Endothelial cell (in vitro differentiated cells): ENCODE results near the gene ACSS1. TPM values are rescaled to one million over a fixed set of nuclear protein-coding genes. Genes with fewer than 3 reads are reported as not detected.

Experiments used
- DNase-seq: peaks from one replicate; pipeline ENCODE4 v3.0.0; 2021; ENCODE audit warnings: low spot score
- H3K27ac Mint-ChIP-seq: one replicate; pipeline ENCODE4 v1.8.0; 2021; ENCODE audit warnings: mixed read lengths, inconsistent platforms; ENCODE audit not compliant: unreplicated experiment
- H3K27me3 Mint-ChIP-seq: one replicate; pipeline ENCODE4 v1.8.0; 2021; ENCODE audit warnings: mild to moderate bottlenecking, moderate library complexity, mixed read lengths, inconsistent platforms; ENCODE audit not compliant: unreplicated experiment
- H3K36me3 Mint-ChIP-seq: one replicate; pipeline ENCODE4 v1.8.0; 2021; ENCODE audit warnings: mild to moderate bottlenecking, low read depth, mixed read lengths, inconsistent platforms; ENCODE audit not compliant: unreplicated experiment
- H3K4me1 Mint-ChIP-seq: one replicate; pipeline ENCODE4 v1.8.0; 2021; ENCODE audit warnings: mild to moderate bottlenecking, mixed read lengths, inconsistent platforms; ENCODE audit not compliant: unreplicated experiment
- H3K4me3 Mint-ChIP-seq: one replicate; pipeline ENCODE4 v1.8.0; 2021; ENCODE audit warnings: mild to moderate bottlenecking, mixed read lengths, inconsistent platforms; ENCODE audit not compliant: unreplicated experiment
- H3K9me3 Mint-ChIP-seq: one replicate; pipeline ENCODE4 v1.8.0; 2021; ENCODE audit warnings: mixed read lengths, inconsistent platforms; ENCODE audit not compliant: unreplicated experiment
- CTCF ChIP-seq: fragments of 200-600 bp; sonication (generic); IDR thresholded peaks from one replicate; pipeline ENCODE4 v1.5.0; 2021; ENCODE audit warnings: antibody characterized with exemption; ENCODE audit not compliant: unreplicated experiment
- total RNA-seq: library from RNA; stranded (reverse); fragmentation: NEBNext Ultra II Directional; extraction: Animal tissue kit (Norgen Biotek cat#: 25700); gene quantifications from one replicate; pipeline ENCODE4 v1.2.1, GENCODE V29; 2021; ENCODE audit not compliant: unreplicated experiment

Gene ACSS1
- total RNA-seq, 1 donor from 2014 or later: 15.5 TPM

GRCh38 chr20:25064561-25065071, 6.7 kb upstream of the ACSS1 start:
- H3K27me3 Mint-ChIP-seq: peaks cover 21% of the 10 kb centered on the region
- no peaks in the 10 kb centered on the region for H3K9me3 Mint-ChIP-seq
- peaks cover 4% of the 10 kb centered on the region for H3K36me3 Mint-ChIP-seq
- H3K4me1 Mint-ChIP-seq: peaks cover 14% of the 10 kb centered on the region
- no peak overlapping the region for H3K4me3 Mint-ChIP-seq
- no peak overlapping the region for H3K27ac Mint-ChIP-seq
- no peak for TF ChIP-seq CTCF
- DNase-seq: no peak

DNA sequence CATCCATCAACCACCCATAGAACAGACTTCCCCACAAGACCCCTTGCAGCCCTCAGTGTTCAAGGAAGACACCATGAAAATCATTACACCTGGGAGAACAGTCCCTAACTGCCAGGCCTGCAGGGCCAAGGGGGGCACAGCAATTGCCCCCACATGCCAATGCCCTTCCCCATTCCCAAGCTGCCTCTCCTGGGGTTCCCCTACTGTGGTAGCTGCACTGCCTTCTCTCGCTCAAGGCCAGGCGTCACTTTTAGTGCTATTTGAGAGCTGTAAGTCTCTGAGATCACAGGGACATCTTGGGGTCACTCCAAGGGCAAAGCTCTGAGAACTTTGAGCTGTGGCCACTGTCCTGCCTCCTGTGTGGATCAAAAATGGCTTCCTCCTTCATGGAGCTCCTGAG, 6.0 kb upstream of the ACSS1 start:
- Mint-ChIP-seq H3K27me3 (peaks cover 24% of the 10 kb centered on the region), H3K36me3 (peaks cover 4% of the 10 kb centered on the region), H3K4me1 (peaks cover 15% of the 10 kb centered on the region), H3K27ac (no peak overlapping the region), H3K9me3 (no peaks in the 10 kb centered on the region), H3K4me3 (no peak overlapping the region)
- no peak for DNase-seq
- TF ChIP-seq CTCF: no peak

DNA sequence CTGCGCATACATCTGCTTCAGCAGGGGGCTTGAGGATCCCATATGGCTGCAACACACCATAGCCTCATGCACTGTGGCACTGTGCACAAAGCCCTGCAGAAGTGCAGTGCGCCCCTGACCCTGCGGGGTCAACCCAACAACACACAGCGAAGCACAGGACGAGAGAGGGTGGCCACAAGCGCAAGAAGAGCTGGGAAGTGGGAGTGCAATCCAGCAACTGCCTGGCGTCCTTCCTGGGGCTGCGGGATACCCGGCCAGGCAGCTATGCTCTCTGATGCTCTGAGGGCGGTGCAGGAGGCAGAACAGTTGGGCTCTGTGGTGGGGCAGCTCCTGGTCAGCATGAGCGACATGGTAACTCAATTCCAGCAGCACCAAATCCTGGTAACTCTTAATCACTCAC, 5.6 kb upstream of the ACSS1 start:
- no peak for TF ChIP-seq CTCF
- Mint-ChIP-seq H3K27ac (no peak overlapping the region), H3K27me3 (peaks cover 26% of the 10 kb centered on the region), H3K9me3 (no peaks in the 10 kb centered on the region), H3K36me3 (peaks cover 4% of the 10 kb centered on the region), H3K4me1 (peaks cover 18% of the 10 kb centered on the region), H3K4me3 (no peak overlapping the region)
- no peak for DNase-seq

DNA sequence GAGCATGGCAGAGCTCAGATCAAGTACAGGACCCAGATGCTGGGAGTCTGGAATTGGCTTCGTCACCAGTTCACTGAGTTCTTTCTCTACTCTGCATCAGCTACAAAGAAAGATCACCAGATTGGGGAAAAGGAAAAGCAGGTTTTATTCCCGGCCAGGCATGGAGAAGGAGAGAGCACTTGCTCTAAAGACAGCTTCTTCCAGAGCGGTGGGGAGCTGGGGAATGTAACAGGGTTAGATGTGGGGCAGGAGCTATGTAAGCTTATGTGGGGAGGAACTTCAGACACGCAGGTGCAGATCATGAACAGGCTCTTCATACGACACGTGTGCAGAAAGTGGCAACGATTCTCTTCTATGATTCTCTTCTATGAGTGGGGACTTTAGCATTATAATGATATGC, 4.9 kb upstream of the ACSS1 start:
- no peak for TF ChIP-seq CTCF
- Mint-ChIP-seq H3K36me3 (peaks cover 4% of the 10 kb centered on the region), H3K9me3 (no peaks in the 10 kb centered on the region), H3K27ac (no peak overlapping the region), H3K27me3 (peaks cover 26% of the 10 kb centered on the region), H3K4me3 (no peak overlapping the region), H3K4me1 (peaks cover 18% of the 10 kb centered on the region)
- DNase-seq: no peak

DNA sequence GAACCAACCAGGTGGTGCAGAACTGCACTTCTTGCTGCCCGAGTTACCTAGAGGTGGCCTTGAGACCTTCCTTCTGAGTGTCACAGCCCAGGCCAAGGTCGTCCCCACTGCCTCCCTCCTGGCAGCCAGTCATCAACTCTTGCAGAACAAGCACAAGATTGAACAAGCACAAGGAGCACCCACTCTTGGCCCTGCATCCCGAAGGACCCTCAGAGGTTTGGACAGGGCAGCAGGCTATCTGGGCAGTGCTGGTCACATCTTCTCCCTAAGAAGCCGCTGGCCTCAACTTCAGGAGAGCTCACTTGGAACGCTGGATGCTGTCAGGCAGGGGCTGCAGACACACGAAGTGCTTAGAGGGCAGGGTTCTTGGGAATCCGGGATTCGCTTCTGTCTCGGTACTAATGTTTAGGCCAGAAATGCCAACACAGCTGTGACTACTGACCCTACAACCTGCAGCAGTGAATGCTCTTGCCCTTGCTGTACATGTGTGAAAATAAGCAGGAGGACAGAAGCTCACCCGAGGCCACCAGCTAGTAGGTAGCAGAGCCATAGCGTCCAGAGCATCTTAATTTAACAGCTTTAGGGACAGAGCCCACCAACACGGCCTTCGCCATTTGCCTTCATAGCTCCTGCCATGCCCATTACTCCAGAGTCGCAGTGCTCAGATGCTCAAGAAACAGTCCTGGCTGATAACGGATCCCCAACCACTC, 4.0 kb upstream of the ACSS1 start:
- no peak for DNase-seq
- no peak for TF ChIP-seq CTCF
- H3K4me1 Mint-ChIP-seq: peaks cover 18% of the 10 kb centered on the region
- peaks cover 26% of the 10 kb centered on the region for H3K27me3 Mint-ChIP-seq
- no peak overlapping the region for H3K4me3 Mint-ChIP-seq
- no peak overlapping the region for H3K27ac Mint-ChIP-seq
- peaks cover 4% of the 10 kb centered on the region for H3K36me3 Mint-ChIP-seq
- H3K9me3 Mint-ChIP-seq: no peaks in the 10 kb centered on the region
